Keratinocyte (primary cell): ENCODE measurements around the gene MX1. TPM values are rescaled to one million over a fixed set of nuclear protein-coding genes. Genes with fewer than 3 reads are reported as not detected.

Experiments used
- DNase-seq: peaks from one replicate; pipeline ENCODE4 v3.0.0-alpha.2; 2011; ENCODE audit warnings: low read depth, missing footprints, low spot score
- FAIRE-seq: peaks from 2 replicates; lab custom pipeline; 2011; peaks lifted over from hg19 to GRCh38; lab: Jason Lieb, UNC
- H2AFZ ChIP-seq: 2 replicates; pipeline ENCODE4 v1.6.0; 2012; ENCODE audit warnings: low read length, control low read depth, inconsistent platforms; ENCODE audit not compliant: control insufficient read depth
- H3K27ac ChIP-seq: 2 replicates; pipeline ENCODE4 v1.5.1; 2011; ENCODE audit warnings: low read length; ENCODE audit not compliant: control insufficient read depth, insufficient read depth
- H3K27me3 ChIP-seq: 3 replicates; pipeline ENCODE4 v1.6.0; 2011; ENCODE audit warnings: low read length; ENCODE audit not compliant: control insufficient read depth, insufficient read depth; ENCODE audit errors: extremely low read depth
- H3K36me3 ChIP-seq, 2 experiments: 2 replicates in 1 of 2; 3 replicates in 1 of 2; pipeline ENCODE4 v1.5.1; 2011; ENCODE audit warnings: low read length in 2 of 2, mild to moderate bottlenecking in 1 of 2; ENCODE audit not compliant: control insufficient read depth in 2 of 2, insufficient read depth in 2 of 2; ENCODE audit errors: extremely low read depth in 1 of 2
- H3K4me1 ChIP-seq: 3 replicates; pipeline ENCODE4 v1.5.1; 2011; ENCODE audit warnings: low read length; ENCODE audit not compliant: control insufficient read depth, insufficient read depth; ENCODE audit errors: extremely low read depth
- H3K4me2 ChIP-seq: 3 replicates; pipeline ENCODE4 v1.6.0; 2011; ENCODE audit warnings: low read depth, low read length; ENCODE audit not compliant: control insufficient read depth, insufficient read depth; ENCODE audit errors: extremely low read depth
- H3K4me3 ChIP-seq, 3 experiments: fragments of 200-600 bp in 1 of 3; sonication (generic) in 1 of 3; 2 replicates in 2 of 3; 3 replicates in 1 of 3; pipeline ENCODE4 v1.5.1; 2011 to 2016; ENCODE audit warnings: low read length in 3 of 3, mild to moderate bottlenecking in 3 of 3, control low read depth in 2 of 3, inconsistent platforms in 1 of 3, low read depth in 1 of 3, mixed read lengths in 1 of 3, mixed run types in 1 of 3, moderate library complexity in 1 of 3; ENCODE audit not compliant: control insufficient read depth in 2 of 3, insufficient read depth in 2 of 3; ENCODE audit errors: extremely low read depth in 1 of 3
- H3K79me2 ChIP-seq: 2 replicates; pipeline ENCODE4 v1.6.0; 2012; ENCODE audit warnings: low read length; ENCODE audit not compliant: control insufficient read depth, insufficient read depth
- H3K9ac ChIP-seq: 3 replicates; pipeline ENCODE4 v1.6.0; 2011; ENCODE audit warnings: low read length; ENCODE audit not compliant: control insufficient read depth, insufficient read depth; ENCODE audit errors: extremely low read depth
- H3K9me1 ChIP-seq: 3 replicates; pipeline ENCODE4 v1.6.0; 2011; ENCODE audit warnings: low read length; ENCODE audit not compliant: control insufficient read depth, insufficient read depth; ENCODE audit errors: extremely low read depth
- H3K9me3 ChIP-seq: 2 replicates; pipeline ENCODE4 v1.5.1; 2012; ENCODE audit warnings: low read depth, low read length; ENCODE audit not compliant: control insufficient read depth
- H4K20me1 ChIP-seq: 3 replicates; pipeline ENCODE4 v1.6.0; 2011; ENCODE audit warnings: low read length; ENCODE audit not compliant: control insufficient read depth, insufficient read depth; ENCODE audit errors: extremely low read depth
- EZH2 ChIP-seq: IDR thresholded peaks from one replicate; pipeline ENCODE4 v1.6.1; 2012; ENCODE audit warnings: inconsistent platforms, mild to moderate bottlenecking, low read length, moderate library complexity
- dilution Hi-C: fragments of 300-500 bp; cut with MboI; formaldehyde crosslinking; loops from one replicate; pipeline ENCODE4 v1.7.0; 2020; ENCODE audit warnings: low sequenced_read_pairs; ENCODE audit not compliant: extremely low pct_ligation_motif_present
- polyA plus RNA-seq, 5 experiments: library from polyadenylated mRNA; depleted of rRNA in 3 of 5; stranded (reverse) in 3 of 5; stranded (forward) in 1 of 5; unstranded in 1 of 5; fragments of >200 nt; gene quantifications; 1 replicate in 1 of 5; 2 replicates in 3 of 5; 3 replicates in 1 of 5; pipeline versions ENCODE4 v1.2.1 to v1.2.3, GENCODE V29; 2011 to 2012; ENCODE audit warnings: missing spikeins in 2 of 5, low read depth in 1 of 5, low replicate concordance in 1 of 5
- TF ChIP-seq, protein P1 (sequence below), 3 experiments: IDR thresholded peaks in 1 of 3; conservative IDR thresholded peaks in 1 of 3; optimal IDR thresholded peaks in 1 of 3; 2 replicates in 2 of 3; 3 replicates in 1 of 3; pipeline versions ENCODE3 to v1.5.1; 2011; ENCODE audit warnings: low read length in 3 of 3, mild to moderate bottlenecking in 3 of 3, moderate library complexity in 2 of 3, control low read depth in 1 of 3, inconsistent platforms in 1 of 3; ENCODE audit not compliant: insufficient read depth in 2 of 3; ENCODE audit errors: extremely low read depth in 1 of 3

Gene MX1
- polyA plus RNA-seq, 1 donor (not counting 4 experiments of a cell fraction or from before 2014, with no cell fraction given), result 151 TPM

- peak overlapping the region; percentile 83 for H3K9ac ChIP-seq
- DNase-seq (no peak), FAIRE-seq (no peak)
- H3K9me3 ChIP-seq, result no peaks in the 10 kb centered on the region
- H3K9me1 ChIP-seq, result no peaks in the 10 kb centered on the region
- dilution Hi-C loops, result no loop called here
- peaks cover 4% of the 10 kb centered on the region for H3K4me1 ChIP-seq
- no peaks in the 10 kb centered on the region for H3K27me3 ChIP-seq
- no peak for TF ChIP-seq EZH2
- TF ChIP-seq, protein P1, sequence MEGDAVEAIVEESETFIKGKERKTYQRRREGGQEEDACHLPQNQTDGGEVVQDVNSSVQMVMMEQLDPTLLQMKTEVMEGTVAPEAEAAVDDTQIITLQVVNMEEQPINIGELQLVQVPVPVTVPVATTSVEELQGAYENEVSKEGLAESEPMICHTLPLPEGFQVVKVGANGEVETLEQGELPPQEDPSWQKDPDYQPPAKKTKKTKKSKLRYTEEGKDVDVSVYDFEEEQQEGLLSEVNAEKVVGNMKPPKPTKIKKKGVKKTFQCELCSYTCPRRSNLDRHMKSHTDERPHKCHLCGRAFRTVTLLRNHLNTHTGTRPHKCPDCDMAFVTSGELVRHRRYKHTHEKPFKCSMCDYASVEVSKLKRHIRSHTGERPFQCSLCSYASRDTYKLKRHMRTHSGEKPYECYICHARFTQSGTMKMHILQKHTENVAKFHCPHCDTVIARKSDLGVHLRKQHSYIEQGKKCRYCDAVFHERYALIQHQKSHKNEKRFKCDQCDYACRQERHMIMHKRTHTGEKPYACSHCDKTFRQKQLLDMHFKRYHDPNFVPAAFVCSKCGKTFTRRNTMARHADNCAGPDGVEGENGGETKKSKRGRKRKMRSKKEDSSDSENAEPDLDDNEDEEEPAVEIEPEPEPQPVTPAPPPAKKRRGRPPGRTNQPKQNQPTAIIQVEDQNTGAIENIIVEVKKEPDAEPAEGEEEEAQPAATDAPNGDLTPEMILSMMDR (optimal IDR thresholded peaks at IDR 0.05 in 1 of 3, IDR thresholded peaks at IDR 0.05 in 1 of 3, conservative IDR thresholded peaks at IDR 0.05 in 1 of 3; ENCODE audit: extremely low read depth in 1 of 3, insufficient read depth in 2 of 3, low read length in 3 of 3), result no peak
- peak overlapping the region; percentile 16 to 89 (median 75) for H3K4me3 ChIP-seq
- H3K27ac ChIP-seq, result peak overlapping the region; percentile 70
- H4K20me1 ChIP-seq, result no peaks in the 10 kb centered on the region
- H3K79me2 ChIP-seq, result peaks cover 10% of the 10 kb centered on the region
- H2AFZ ChIP-seq, result no peak overlapping the region
- H3K4me2 ChIP-seq, result peak overlapping the region; percentile 68
- peaks cover 0 to 15% of the 10 kb centered on the region in 2 experiments for H3K36me3 ChIP-seq
These were observed 801 bp downstream of the MX1 start for GRCh38 chr21:41426676-41427404.

DNA sequence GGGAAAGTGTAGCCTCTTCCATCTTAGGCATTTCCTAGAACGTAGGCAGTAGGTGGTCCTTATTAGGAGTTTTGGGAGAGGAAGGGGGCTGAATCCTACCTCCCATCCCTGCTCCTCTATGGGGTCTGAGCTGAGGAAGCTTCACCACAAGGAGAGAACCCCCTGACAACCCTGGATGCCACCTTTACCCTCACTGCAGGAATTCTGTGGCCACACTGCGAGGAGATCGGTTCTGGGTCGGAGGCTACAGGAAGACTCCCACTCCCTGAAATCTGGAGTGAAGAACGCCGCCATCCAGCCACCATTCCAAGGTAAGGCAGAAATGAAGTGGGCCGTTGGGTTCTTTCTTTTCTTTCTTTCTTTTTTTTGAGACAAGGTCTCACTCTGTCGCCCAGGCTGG, 1.5 kb downstream of the MX1 start:
- FAIRE-seq, result no peak
- TF ChIP-seq, protein P1 (optimal IDR thresholded peaks at IDR 0.05 in 1 of 3, IDR thresholded peaks at IDR 0.05 in 1 of 3, conservative IDR thresholded peaks at IDR 0.05 in 1 of 3; ENCODE audit: extremely low read depth in 1 of 3, insufficient read depth in 2 of 3, low read length in 3 of 3), result no peak
- no peak for TF ChIP-seq EZH2
- Histone ChIP-seq H3K79me2 (peaks cover 10% of the 10 kb centered on the region), H3K4me2 (no peak overlapping the region), H3K36me3 (peaks cover 4 to 22% of the 10 kb centered on the region in 2 experiments), H3K9ac (no peak overlapping the region), H4K20me1 (no peaks in the 10 kb centered on the region), H3K9me1 (no peaks in the 10 kb centered on the region), H3K9me3 (no peaks in the 10 kb centered on the region), H3K27ac (no peak overlapping the region), H3K4me1 (peaks cover 4% of the 10 kb centered on the region), H2AFZ (no peak overlapping the region), H3K4me3 (no peak overlapping the region), H3K27me3 (no peaks in the 10 kb centered on the region)
- dilution Hi-C loops, result no loop called here
- no peak for DNase-seq
